IPS DF 4.7 (cell line): Measurements from ENCODE around the gene NFU1.

Experiments used
- DNase-seq: peaks from one replicate; pipeline ENCODE4 v3.0.0-alpha.2; 2013; ENCODE audit warnings: low spot score; ENCODE audit errors: extremely low read depth

NFU1 gene

DNA sequence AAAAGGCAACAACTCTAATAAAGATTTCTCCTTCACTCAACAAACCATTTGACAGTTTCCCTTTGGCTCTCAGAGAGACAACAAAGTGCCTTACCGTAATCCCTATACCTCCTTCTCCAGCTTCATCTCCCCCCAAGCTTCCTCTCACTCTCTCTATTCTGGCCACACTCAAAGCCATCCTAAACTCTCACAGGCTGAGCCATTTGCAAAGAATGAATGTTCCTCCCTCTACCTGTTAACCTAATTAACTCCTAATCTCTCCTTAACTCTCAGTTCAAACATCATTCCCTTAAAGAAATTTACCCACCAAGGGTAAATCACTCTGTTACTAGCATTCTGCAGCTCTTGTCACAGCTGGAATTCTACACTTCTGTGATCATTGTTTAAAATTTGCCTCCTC lies 88.5 kb downstream of the NFU1 start:
- no peak for DNase-seq
